Endothelial cell of umbilical vein (primary cell): ENCODE results near the gene MDH2. TPM values are rescaled to one million over a fixed set of nuclear protein-coding genes. Genes with fewer than 3 reads are reported as not detected.

ENCODE experiments used
- BruUV-seq: library from RNA; stranded (reverse); fragments of 400-500 nt; replicated peaks from 2 replicates; lab custom pipeline; 2021; lab: Mats Ljungman, UMichigan
- CTCF ChIA-PET: fragments of 300-600, 350-600 bp; sonication (Branson Sonifier 250); formaldehyde crosslinking; loops from one replicate; lab custom pipeline; 2021; ENCODE audit warnings: antibody characterized with exemption, inconsistent platforms; lab: Charles Lee
- POLR2A ChIA-PET: fragments of 300-600, 350-600 bp; sonication (Branson Sonifier 250); formaldehyde crosslinking; loops from one replicate; lab custom pipeline; 2021; ENCODE audit warnings: antibody characterized with exemption, inconsistent platforms; lab: Charles Lee
- DNase-seq: peaks from one replicate; pipeline ENCODE4 v3.0.0-alpha.2; 2011; ENCODE audit warnings: low read depth, low spot score
- FAIRE-seq: peaks from 2 replicates; lab custom pipeline; 2011; peaks lifted over from hg19 to GRCh38; lab: Jason Lieb, UNC
- H2AFZ ChIP-seq: 2 replicates; pipeline ENCODE4 v1.6.0; 2012; ENCODE audit warnings: low read depth, low read length, control low read depth, inconsistent platforms
- H3K27ac ChIP-seq: 2 replicates; pipeline ENCODE4 v1.5.1; 2011; ENCODE audit warnings: low read depth, mild to moderate bottlenecking, control low read depth, low read length, moderate library complexity; ENCODE audit not compliant: insufficient read depth
- H3K27me3 ChIP-seq, 2 experiments: 2 replicates each; pipeline versions ENCODE4 v1.6.0 to v1.6.1; 2011; ENCODE audit warnings: low read length in 2 of 2, mixed read lengths in 1 of 2; ENCODE audit not compliant: control insufficient read depth in 2 of 2, insufficient read depth in 2 of 2
- H3K36me3 ChIP-seq, 2 experiments: 2 replicates in 1 of 2; 3 replicates in 1 of 2; pipeline ENCODE4 v1.5.1; 2011; ENCODE audit warnings: low read length in 2 of 2, mild to moderate bottlenecking in 1 of 2, moderate library complexity in 1 of 2; ENCODE audit not compliant: control insufficient read depth in 2 of 2, insufficient read depth in 2 of 2; ENCODE audit errors: extremely low read depth in 1 of 2
- H3K4me1 ChIP-seq: 3 replicates; pipeline ENCODE4 v1.5.1; 2011; ENCODE audit warnings: mild to moderate bottlenecking, low read length; ENCODE audit not compliant: control insufficient read depth, insufficient read depth; ENCODE audit errors: extremely low read depth
- H3K4me2 ChIP-seq: 2 replicates; pipeline ENCODE4 v1.6.1; 2011; ENCODE audit warnings: low read length, control low read depth, mixed read lengths; ENCODE audit not compliant: insufficient read depth
- H3K4me3 ChIP-seq, 3 experiments: fragments of 200-600 bp in 1 of 3; sonication (generic), shearing (Covaris generic) in 1 of 3; replicated peaks in 1 of 3; 2 replicates each; pipeline ENCODE4 v1.5.1; 2011 to 2016; ENCODE audit warnings: control low read depth in 3 of 3, low read length in 3 of 3, mild to moderate bottlenecking in 2 of 3, inconsistent platforms in 1 of 3, low read depth in 1 of 3, moderate library complexity in 1 of 3; ENCODE audit not compliant: insufficient read depth in 1 of 3
- H3K79me2 ChIP-seq: 2 replicates; pipeline ENCODE4 v1.6.0; 2012; ENCODE audit warnings: low read length, inconsistent platforms; ENCODE audit not compliant: control insufficient read depth, insufficient read depth
- H3K9ac ChIP-seq: replicated peaks from 2 replicates; pipeline ENCODE3; 2011; ENCODE audit warnings: low read length, control low read depth; ENCODE audit not compliant: insufficient read depth; ENCODE audit errors: extremely low read depth
- H3K9me1 ChIP-seq: replicated peaks from 3 replicates; pipeline ENCODE4 v1.6.0; 2011; ENCODE audit warnings: mild to moderate bottlenecking, low read length; ENCODE audit not compliant: control insufficient read depth, insufficient read depth; ENCODE audit errors: extremely low read depth
- H3K9me3 ChIP-seq: replicated peaks from 2 replicates; pipeline ENCODE4 v1.5.1; 2012; ENCODE audit warnings: low read length, inconsistent platforms; ENCODE audit not compliant: control insufficient read depth, insufficient read depth
- H4K20me1 ChIP-seq: replicated peaks from 2 replicates; pipeline ENCODE3; 2011; ENCODE audit warnings: mild to moderate bottlenecking, low read length; ENCODE audit not compliant: control insufficient read depth, insufficient read depth; ENCODE audit errors: extremely low read depth
- CTCF ChIP-seq, 2 donors: IDR thresholded peaks; 1 replicate in 1 of 2; 2 replicates in 1 of 2; pipeline ENCODE4 v1.5.1; 2011; ENCODE audit warnings: low read length in 2 of 2, mild to moderate bottlenecking in 2 of 2, moderate library complexity in 2 of 2, control low read depth in 1 of 2, inconsistent platforms in 1 of 2, low read depth in 1 of 2; ENCODE audit not compliant: insufficient read depth in 1 of 2; ENCODE audit errors: extremely low read depth in 1 of 2
- EZH2 ChIP-seq: IDR thresholded peaks from 2 replicates; pipeline ENCODE4 v1.6.1; 2012; ENCODE audit warnings: borderline replicate concordance, low read depth, mild to moderate bottlenecking, moderate library complexity, low read length, inconsistent platforms; ENCODE audit not compliant: severe bottlenecking
- FOS ChIP-seq: IDR thresholded peaks from 2 replicates; pipeline ENCODE4 v1.6.1; 2011; ENCODE audit warnings: mild to moderate bottlenecking, low read length, moderate library complexity, borderline replicate concordance; ENCODE audit not compliant: insufficient read depth
- GATA2 ChIP-seq: IDR thresholded peaks from 2 replicates; pipeline ENCODE4 v1.7.0; 2011; ENCODE audit warnings: low read depth, mild to moderate bottlenecking, moderate library complexity, mixed read lengths, low read length; ENCODE audit not compliant: insufficient read length, insufficient read depth
- JUN ChIP-seq: IDR thresholded peaks from 2 replicates; pipeline ENCODE4 v1.6.1; 2011; ENCODE audit warnings: borderline replicate concordance, low read depth; ENCODE audit not compliant: insufficient read length, insufficient read depth
- MYC ChIP-seq: IDR thresholded peaks from one replicate; pipeline ENCODE4 v1.6.1; 2011; ENCODE audit warnings: mild to moderate bottlenecking, low read depth, low read length
- POLR2A ChIP-seq: IDR thresholded peaks from 2 replicates; pipeline ENCODE4 v1.6.1; 2012; ENCODE audit warnings: low read depth, mild to moderate bottlenecking, control low read depth, low read length
- POLR2AphosphoS5 ChIP-seq: IDR thresholded peaks from 2 replicates; pipeline ENCODE4 v1.6.1; 2012; ENCODE audit warnings: low read depth, mild to moderate bottlenecking, control low read depth, low read length, moderate library complexity; ENCODE audit not compliant: insufficient read depth
- dilution Hi-C: fragments of 300-500 bp; cut with MboI; formaldehyde crosslinking; loops from one replicate; pipeline ENCODE4 v1.15.0; 2019; ENCODE audit warnings: low sequenced_read_pairs; ENCODE audit not compliant: extremely low pct_ligation_motif_present
- intact Hi-C: fragments of 100-400 bp; cut with micrococcal nuclease; formaldehyde crosslinking; loops from one replicate; pipeline ENCODE4 v1.10.0; 2022
- polyA plus RNA-seq, 4 experiments: library from polyadenylated mRNA; depleted of rRNA in 3 of 4; stranded (reverse) in 3 of 4; unstranded in 1 of 4; fragments of >200 nt; gene quantifications; 2 replicates each; pipeline versions ENCODE4 v1.2.1 to v1.2.3, GENCODE V29; 2011 to 2012; ENCODE audit warnings: missing spikeins in 1 of 4
- total RNA-seq: library from RNA; stranded (reverse); gene quantifications from 2 replicates; pipeline ENCODE4 v1.2.3, GENCODE V29; 2021
- TF ChIP-seq, protein P1 (sequence below): IDR thresholded peaks from 2 replicates; pipeline ENCODE4 v1.6.1; 2011; ENCODE audit not compliant: insufficient read depth, insufficient read length

The MDH2 gene
- total and polyA plus RNA-seq, 2 donors (not counting 3 experiments of a cell fraction or from before 2014, with no cell fraction given): 123 to 175 TPM

GRCh38 chr7:76071316-76072242, 23.7 kb downstream of the MDH2 start:
- no peak overlapping the region for H3K9ac ChIP-seq
- no peak overlapping the region for H3K4me2 ChIP-seq
- H3K9me1 ChIP-seq: no peaks in the 10 kb centered on the region
- no peak overlapping the region for H3K4me3 ChIP-seq
- H3K27ac ChIP-seq: no peak overlapping the region
- CTCF ChIA-PET: interaction anchor here (1.1 to 7.3 kb wide), 3 partner anchors 31 to 191 kb away, joined by 3 to 63 read pairs (median 15); no protein-coding TSS in a partner anchor
- H3K4me1 ChIP-seq: peaks cover 4% of the 10 kb centered on the region
- TF ChIP-seq GATA2: no peak
- TF ChIP-seq, protein P1, sequence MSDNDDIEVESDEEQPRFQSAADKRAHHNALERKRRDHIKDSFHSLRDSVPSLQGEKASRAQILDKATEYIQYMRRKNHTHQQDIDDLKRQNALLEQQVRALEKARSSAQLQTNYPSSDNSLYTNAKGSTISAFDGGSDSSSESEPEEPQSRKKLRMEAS: no peak
- TF ChIP-seq MYC: no peak
- TF ChIP-seq FOS: no peak
- no peak for TF ChIP-seq POLR2A
- TF ChIP-seq POLR2AphosphoS5: no peak
- no peak for TF ChIP-seq JUN
- no peak for TF ChIP-seq EZH2
- no peak for TF ChIP-seq CTCF (IDR thresholded peaks at IDR 0.05; ENCODE audit: extremely low read depth in 1 of 2, insufficient read depth in 1 of 2, low read depth in 1 of 2, low read length in 2 of 2)
- FAIRE-seq: no peak
- DNase-seq: no peak
- dilution Hi-C loops (no loop called here), intact Hi-C loops (no loop called here)
- H2AFZ ChIP-seq: no peak overlapping the region
- H3K36me3 ChIP-seq: no peaks in the 10 kb centered on the region
- POLR2A ChIA-PET: no interaction called here
- no peaks in the 10 kb centered on the region for H3K27me3 ChIP-seq
- BruUV-seq: no TSS peak
- H3K79me2 ChIP-seq: no peaks in the 10 kb centered on the region
- no peaks in the 10 kb centered on the region for H3K9me3 ChIP-seq
- H4K20me1 ChIP-seq: no peaks in the 10 kb centered on the region
